H1 (cell line): Measurements from ENCODE around the gene RUVBL2. TPM values are rescaled to one million over a fixed set of nuclear protein-coding genes. Genes with fewer than 3 reads are reported as not detected.
A peak's percentile ranks its signal among the peaks of the same experiment; 100 is the strongest.

Experiments
- CTCF ChIA-PET: fragments of 300-600 bp; sonication (Branson Sonifier 250); formaldehyde crosslinking; loops from one replicate; lab custom pipeline; 2021; ENCODE audit not compliant: partially characterized antibody; lab: Charles Lee
- POLR2A ChIA-PET: fragments of 300-600 bp; sonication (Branson Sonifier 250); formaldehyde crosslinking; loops from one replicate; lab custom pipeline; 2021; ENCODE audit warnings: inconsistent platforms; ENCODE audit not compliant: partially characterized antibody; lab: Charles Lee
- DNase-seq, 2 experiments: peaks; one replicate each; pipeline versions ENCODE4 v3.0.0 to v3.0.0-alpha.2; 2010 to 2022; ENCODE audit warnings: low spot score in 2 of 2, low read depth in 1 of 2, mixed read lengths in 1 of 2
- FAIRE-seq: peaks from 2 replicates; lab custom pipeline; 2011; peaks lifted over from hg19 to GRCh38; lab: Jason Lieb, UNC
- H2AFZ ChIP-seq: 2 replicates; pipeline ENCODE4 v1.8.1; 2012; ENCODE audit warnings: low read length, inconsistent platforms
- H2AK5ac ChIP-seq: 2 replicates; pipeline ENCODE4 v1.6.1; 2013; ENCODE audit warnings: low read depth, low read length
- H2BK120ac ChIP-seq: replicated peaks from 2 replicates; pipeline ENCODE3; 2013; ENCODE audit warnings: low read depth, low read length, inconsistent platforms
- H2BK12ac ChIP-seq: 2 replicates; pipeline ENCODE4 v1.6.1; 2013; ENCODE audit warnings: low read depth, low read length
- H2BK15ac ChIP-seq: 2 replicates; pipeline ENCODE4 v1.6.1; 2013; ENCODE audit warnings: low read length
- H2BK20ac ChIP-seq: 2 replicates; pipeline ENCODE4 v1.6.1; 2013; ENCODE audit warnings: low read length
- H2BK5ac ChIP-seq: 2 replicates; pipeline ENCODE4 v1.6.1; 2013; ENCODE audit warnings: low read depth, low read length
- H3K14ac ChIP-seq: 2 replicates; pipeline ENCODE4 v1.6.1; 2013; ENCODE audit warnings: inconsistent platforms; ENCODE audit not compliant: insufficient read length
- H3K18ac ChIP-seq: 2 replicates; pipeline ENCODE4 v1.6.1; 2013; ENCODE audit warnings: low read length; ENCODE audit errors: extremely low read depth
- H3K23ac ChIP-seq: 2 replicates; pipeline ENCODE4 v1.6.1; 2013; ENCODE audit warnings: inconsistent platforms; ENCODE audit not compliant: insufficient read length
- H3K23me2 ChIP-seq: 2 replicates; pipeline ENCODE4 v1.6.1; 2013; ENCODE audit warnings: low read depth, low read length
- H3K27ac ChIP-seq: 2 replicates; pipeline ENCODE4 v1.6.1; 2011; ENCODE audit warnings: low read depth, low read length, inconsistent platforms
- H3K27me3 ChIP-seq, 4 experiments: replicated peaks in 1 of 4; 1 replicate in 1 of 4; 2 replicates in 3 of 4; pipeline versions ENCODE4 v1.6.1 to v1.8.1; 2011 to 2013; ENCODE audit warnings: low read length in 3 of 4, mild to moderate bottlenecking in 3 of 4, inconsistent platforms in 2 of 4, mixed read lengths in 2 of 4, moderate library complexity in 1 of 4; ENCODE audit not compliant: control insufficient read depth in 3 of 4, insufficient read depth in 3 of 4; ENCODE audit errors: extremely low read depth in 1 of 4
- H3K36me3 ChIP-seq, 4 experiments: 2 replicates each; pipeline versions ENCODE4 v1.6.1 to v1.8.1; 2011 to 2013; ENCODE audit warnings: mild to moderate bottlenecking in 4 of 4, low read length in 3 of 4, moderate library complexity in 2 of 4, control low read depth in 1 of 4, inconsistent platforms in 1 of 4; ENCODE audit not compliant: insufficient read depth in 4 of 4, control insufficient read depth in 2 of 4
- H3K4ac ChIP-seq: replicated peaks from 2 replicates; pipeline ENCODE3; 2013; ENCODE audit warnings: low read length, low read depth, mixed read lengths, inconsistent platforms; ENCODE audit not compliant: insufficient read length
- H3K4me1 ChIP-seq, 4 experiments: replicated peaks in 1 of 4; 1 replicate in 1 of 4; 2 replicates in 3 of 4; pipeline versions ENCODE4 v1.6.1 to v1.8.1; 2011 to 2013; ENCODE audit warnings: low read length in 3 of 4, inconsistent platforms in 2 of 4, mixed read lengths in 1 of 4; ENCODE audit not compliant: insufficient read depth in 4 of 4, control insufficient read depth in 3 of 4
- H3K4me2 ChIP-seq, 2 experiments: 2 replicates each; pipeline versions ENCODE4 v1.6.1 to v1.8.1; 2011 to 2013; ENCODE audit warnings: low read depth in 2 of 2, low read length in 2 of 2, control low read depth in 1 of 2, inconsistent platforms in 1 of 2, mild to moderate bottlenecking in 1 of 2; ENCODE audit not compliant: insufficient read depth in 1 of 2
- H3K4me3 ChIP-seq, 4 experiments: fragments of 200-600, 300-600 bp in 1 of 4; sonication (generic), shearing (Covaris generic), sonication (Bioruptor Twin) in 1 of 4; 2 replicates each; pipeline versions ENCODE4 v1.5.1 to v1.8.1; 2011 to 2016; ENCODE audit warnings: low read length in 4 of 4, low read depth in 3 of 4, control low read depth in 2 of 4, inconsistent platforms in 2 of 4, mild to moderate bottlenecking in 2 of 4, mixed read lengths in 1 of 4, moderate library complexity in 1 of 4; ENCODE audit not compliant: insufficient read depth in 2 of 4; ENCODE audit errors: extremely low read depth in 1 of 4
- H3K56ac ChIP-seq: replicated peaks from 2 replicates; pipeline ENCODE3; 2013; ENCODE audit warnings: low read depth, mild to moderate bottlenecking, mixed read lengths, low read length, inconsistent platforms; ENCODE audit not compliant: insufficient read length
- H3K79me1 ChIP-seq: 2 replicates; pipeline ENCODE4 v1.6.1; 2013; ENCODE audit warnings: low read depth, low read length, control low read depth
- H3K79me2 ChIP-seq, 2 experiments: 2 replicates each; pipeline versions ENCODE4 v1.6.1 to v1.8.1; 2012 to 2013; ENCODE audit warnings: low read length in 2 of 2, mild to moderate bottlenecking in 2 of 2, inconsistent platforms in 1 of 2; ENCODE audit not compliant: insufficient read depth in 2 of 2, control insufficient read depth in 1 of 2
- H3K9ac ChIP-seq, 4 experiments: replicated peaks in 1 of 4; 1 replicate in 1 of 4; 2 replicates in 3 of 4; pipeline versions ENCODE4 v1.6.1 to v1.8.1; 2011 to 2013; ENCODE audit warnings: low read depth in 3 of 4, low read length in 3 of 4, control low read depth in 2 of 4, mild to moderate bottlenecking in 2 of 4, moderate library complexity in 2 of 4, inconsistent platforms in 1 of 4; ENCODE audit errors: extremely low read depth in 1 of 4
- H3K9me3 ChIP-seq, 2 experiments: 2 replicates each; pipeline versions ENCODE4 v1.6.1 to v1.8.1; 2012 to 2013; ENCODE audit warnings: mild to moderate bottlenecking in 2 of 2, moderate library complexity in 2 of 2, control low read depth in 1 of 2, inconsistent platforms in 1 of 2, low read depth in 1 of 2, low read length in 1 of 2, mixed read lengths in 1 of 2; ENCODE audit not compliant: insufficient read depth in 2 of 2
- H4K20me1 ChIP-seq, 2 experiments: replicated peaks in 1 of 2; 2 replicates each; pipeline versions ENCODE3 to v1.8.1; 2011 to 2013; ENCODE audit warnings: inconsistent platforms in 2 of 2, low read length in 2 of 2, mild to moderate bottlenecking in 1 of 2; ENCODE audit not compliant: insufficient read depth in 2 of 2, control insufficient read depth in 1 of 2
- H4K5ac ChIP-seq: 2 replicates; pipeline ENCODE4 v1.6.1; 2013; ENCODE audit warnings: low read length, low read depth, mixed read lengths, inconsistent platforms; ENCODE audit not compliant: insufficient read length
- H4K8ac ChIP-seq: 2 replicates; pipeline ENCODE4 v1.8.0; 2013; ENCODE audit warnings: mild to moderate bottlenecking, moderate library complexity, low read length, inconsistent platforms; ENCODE audit not compliant: insufficient read depth; ENCODE audit errors: extremely low read depth
- H4K91ac ChIP-seq: replicated peaks from 2 replicates; pipeline ENCODE3; 2013; ENCODE audit warnings: low read length, mixed read lengths, inconsistent platforms; ENCODE audit not compliant: insufficient read length
- BACH1 ChIP-seq: IDR thresholded peaks from 2 replicates; pipeline ENCODE4 v1.6.1; 2012; ENCODE audit warnings: low read length, improper control_type of control experiment
- CHD1 ChIP-seq: IDR thresholded peaks from 2 replicates; pipeline ENCODE4 v1.6.1; 2012; ENCODE audit warnings: low read depth, low read length, improper control_type of control experiment
- CTBP2 ChIP-seq: IDR thresholded peaks from 2 replicates; pipeline ENCODE4 v1.7.0; 2011; ENCODE audit warnings: borderline replicate concordance, mild to moderate bottlenecking, moderate library complexity, mixed read lengths, low read length; ENCODE audit not compliant: insufficient read depth, insufficient read length
- EZH2 ChIP-seq: fragments of 200-600 bp; sonication (generic); IDR thresholded peaks from 2 replicates; pipeline ENCODE4 v1.7.1; 2012; ENCODE audit warnings: low read depth, mild to moderate bottlenecking, moderate library complexity, low read length, inconsistent platforms; ENCODE audit not compliant: severe bottlenecking
- JUN ChIP-seq: IDR thresholded peaks from 2 replicates; pipeline ENCODE4 v1.6.1; 2011; ENCODE audit warnings: low read depth, mild to moderate bottlenecking, improper control_type of control experiment, low read length
- KDM1A ChIP-seq: fragments of 200-600, 300-600 bp; sonication (generic); IDR thresholded peaks from 2 replicates; pipeline ENCODE4 v1.7.1; 2016; ENCODE audit warnings: mild to moderate bottlenecking, low read length, borderline replicate concordance
- MAFK ChIP-seq: IDR thresholded peaks from 2 replicates; pipeline ENCODE4 v1.6.1; 2012; ENCODE audit warnings: low read depth, mild to moderate bottlenecking, improper control_type of control experiment, low read length
- POLR2A ChIP-seq, 2 experiments: IDR thresholded peaks; 1 replicate in 1 of 2; 2 replicates in 1 of 2; pipeline ENCODE4 v1.6.1; 2011; ENCODE audit warnings: low read depth in 2 of 2, low read length in 2 of 2, mild to moderate bottlenecking in 2 of 2; ENCODE audit errors: control extremely low read depth in 1 of 2
- POLR2AphosphoS5 ChIP-seq: IDR thresholded peaks from 2 replicates; pipeline ENCODE4 v1.6.1; 2011; ENCODE audit warnings: low read depth, low read length
- RAD21 ChIP-seq, 2 experiments: IDR thresholded peaks in 1 of 2; conservative IDR thresholded peaks in 1 of 2; 2 replicates each; pipeline ENCODE4 v1.6.1; 2011; ENCODE audit warnings: low read depth in 2 of 2, low read length in 2 of 2, improper control_type of control experiment in 1 of 2, inconsistent platforms in 1 of 2, mild to moderate bottlenecking in 1 of 2, moderate library complexity in 1 of 2
- SP1 ChIP-seq: IDR thresholded peaks from 2 replicates; pipeline ENCODE4 v1.6.1; 2011; ENCODE audit warnings: low read depth, low read length
- WGBS, 2 experiments: shearing (Covaris generic) in 1 of 2; methylation state at CpG; one replicate each; pipeline versions ENCODE4 v1.1.6 to v1.1.7; 2013 to 2015; ENCODE audit warnings: low lambda C conversion rate in 2 of 2, mixed read lengths in 2 of 2, inconsistent platforms in 1 of 2, low coverage in 1 of 2, missing lambda C conversion rate in 1 of 2; ENCODE audit not compliant: insufficient replicate concordance in 2 of 2, insufficient coverage in 1 of 2, insufficient read length in 1 of 2; ENCODE audit errors: extremely low coverage in 1 of 2, missing lambda C conversion rate in 1 of 2; 5-methylcytosine and 5-hydroxymethylcytosine counted together
- polyA plus RNA-seq, 7 experiments: library from polyadenylated mRNA; depleted of rRNA in 3 of 7; stranded (reverse) in 5 of 7; unstranded in 2 of 7; fragments of >200 nt in 5 of 7; fragments of 200-250 nt in 2 of 7; gene quantifications; 1 replicate in 5 of 7; 2 replicates in 1 of 7; 4 replicates in 1 of 7; pipeline versions ENCODE4 v1.2.1 to v1.2.3, GENCODE V29; 2011 to 2013; ENCODE audit warnings: missing spikeins in 2 of 7, mixed read lengths in 2 of 7
- total RNA-seq: library from RNA; stranded (reverse); fragmentation: NEBNext Ultra II Directional; extraction: Animal tissue kit (Norgen Biotek cat#: 25700); gene quantifications from 2 replicates; pipeline ENCODE4 v1.2.1, GENCODE V29; 2021

Gene RUVBL2
- total and polyA plus RNA-seq, 2 of the 8 experiments (the other 6 are each of a cell fraction or from before 2014, with no cell fraction given), result 152 to 247 TPM

GRCh38 chr19:48967346-48968178, 26.1 kb upstream of the RUVBL2 start:
- H3K79me1 ChIP-seq, result peaks cover 2% of the 10 kb centered on the region; the same call in 1 of the 2 replicates
- no peak overlapping the region for H3K14ac ChIP-seq
- DNase-seq, result no peak
- TF ChIP-seq SP1, result no peak
- no peak for TF ChIP-seq RAD21 (IDR thresholded peaks at IDR 0.05 in 1 of 2, conservative IDR thresholded peaks at IDR 0.05 in 1 of 2; ENCODE audit: low read depth in 2 of 2, low read length in 2 of 2)
- no peak for TF ChIP-seq CTBP2
- no peak for TF ChIP-seq EZH2
- TF ChIP-seq POLR2A (IDR thresholded peaks at IDR 0.05; ENCODE audit: control extremely low read depth in 1 of 2, low read depth in 2 of 2, low read length in 2 of 2), result peak; percentile 32 to 55
- no peak for TF ChIP-seq CHD1
- TF ChIP-seq MAFK, result peak; percentile 56; the same call in 1 of the 2 replicates
- peak; percentile 36; the same call in 1 of the 2 replicates for TF ChIP-seq BACH1
- peak; percentile 60; the same call in 1 of the 2 replicates for TF ChIP-seq POLR2AphosphoS5
- no peak for TF ChIP-seq KDM1A
- TF ChIP-seq JUN, result no peak

More at GRCh38 chr19:48967346-48968178, 26.1 kb upstream of the RUVBL2 start:
- H2BK15ac ChIP-seq, result no peak overlapping the region
- no peaks in the 10 kb centered on the region for H3K9me3 ChIP-seq
- H3K23ac ChIP-seq, result no peak overlapping the region
- H2AFZ ChIP-seq, result no peak overlapping the region
- CTCF ChIA-PET, result interaction anchor here (0.6 to 1.4 kb wide), 11 partner anchors 9 to 463 kb away, joined by 3 to 6 read pairs (median 3); partner anchors contain the start of genes GYS1 and RUVBL2
- H3K4me1 ChIP-seq, result peaks cover 4 to 15% (median 9%) of the 10 kb centered on the region in 4 experiments
- no peak overlapping the region for H4K91ac ChIP-seq
- H3K4me3 ChIP-seq, result no peak overlapping the region
- H2AK5ac ChIP-seq, result no peak overlapping the region
- no peak overlapping the region for H3K27ac ChIP-seq
- H3K4me2 ChIP-seq, result no peak overlapping the region
- H4K20me1 ChIP-seq, result peaks cover 3 to 13% of the 10 kb centered on the region in 2 experiments
- H4K8ac ChIP-seq, result no peak overlapping the region
- no peak for FAIRE-seq
- H3K79me2 ChIP-seq, result peaks cover 0 to 13% of the 10 kb centered on the region in 2 experiments; a peak in 2 of 4 replicates
- H3K23me2 ChIP-seq, result peaks cover 17% of the 10 kb centered on the region; the same call in 1 of the 2 replicates
- H4K5ac ChIP-seq, result no peak overlapping the region
- H2BK20ac ChIP-seq, result no peak overlapping the region
- no peaks in the 10 kb centered on the region for H3K27me3 ChIP-seq
- peaks cover 2 to 28% (median 10%) of the 10 kb centered on the region in 4 experiments; a peak in 5 of 8 replicates for H3K36me3 ChIP-seq
- POLR2A ChIA-PET, result interaction anchor here (0.6 to 5.4 kb wide), 24 partner anchors 9 to 348 kb away, joined by 3 to 56 read pairs (median 3); partner anchors contain the start of genes BAX, GYS1, NUCB1 and PPP1R15A
- H3K4ac ChIP-seq, result no peak overlapping the region
- H2BK12ac ChIP-seq, result no peak overlapping the region
- H3K18ac ChIP-seq, result peak overlapping the region; percentile 6; the same call in 1 of the 2 replicates
- H3K56ac ChIP-seq, result no peak overlapping the region
- no peak overlapping the region for H2BK5ac ChIP-seq
- 85% methylated on average over 14 of the region's 14 CpGs; no CpG with 5 or more reads in 1 of the 2 experiments for WGBS, 2 experiments
- no peak overlapping the region for H2BK120ac ChIP-seq
- no peak overlapping the region for H3K9ac ChIP-seq
